HG02759 (cell line): ENCODE data around the gene HOXC6.

ENCODE experiments used
- ATAC-seq: cut with Tn5 transposase; IDR thresholded peaks from one replicate; pipeline ENCODE4 v1.9.1; 2021; ENCODE audit warnings: mild to moderate bottlenecking, moderate library complexity; ENCODE audit not compliant: unreplicated experiment

The HOXC6 gene

GRCh38 chr12:54001283-54002187, 26.7 kb upstream of the HOXC6 start:
- ATAC-seq: no peak

- ATAC-seq: no peak
Observed at GRCh38 chr12:54002278-54002914, 25.8 kb upstream of the HOXC6 start.

GRCh38 chr12:54002915-54003389, 25.3 kb upstream of the HOXC6 start:
- no peak for ATAC-seq

GRCh38 chr12:54003625-54004024, 24.6 kb upstream of the HOXC6 start:
- ATAC-seq: no peak

- no peak for ATAC-seq
Observed at GRCh38 chr12:54004063-54004840, 24.0 kb upstream of the HOXC6 start.

GRCh38 chr12:54004841-54005530, 23.3 kb upstream of the HOXC6 start:
- no peak for ATAC-seq

GRCh38 chr12:54005531-54005852, 22.7 kb upstream of the HOXC6 start:
- ATAC-seq: no peak

- peak; percentile 82 for ATAC-seq
Observed at GRCh38 chr12:54005853-54006558, 22.2 kb upstream of the HOXC6 start.

GRCh38 chr12:54006559-54007220, 21.6 kb upstream of the HOXC6 start:
- ATAC-seq: no peak

- ATAC-seq: no peak
Observed at GRCh38 chr12:54007538-54008259, 20.5 kb upstream of the HOXC6 start.

GRCh38 chr12:54008260-54008552, 20.0 kb upstream of the HOXC6 start:
- ATAC-seq: no peak

GRCh38 chr12:54009171-54010052, 18.8 kb upstream of the HOXC6 start:
- ATAC-seq: no peak

- no peak for ATAC-seq
Observed at GRCh38 chr12:54010053-54010971, 17.9 kb upstream of the HOXC6 start.

- no peak for ATAC-seq
Observed at GRCh38 chr12:54010972-54011664, 17.1 kb upstream of the HOXC6 start.

GRCh38 chr12:54011665-54012532, 16.3 kb upstream of the HOXC6 start:
- ATAC-seq: no peak
